ENCODE data around the gene CATSPERB. TPM values are rescaled to one million over a fixed set of nuclear protein-coding genes. Genes with fewer than 3 reads are reported as not detected.
A peak's percentile ranks its signal among the peaks of the same experiment; 100 is the strongest.

CATSPERB gene
- total RNA-seq, 4 donors from 2014 or later, result 0.83 to 11.6 (median 7.6) TPM

DNA sequence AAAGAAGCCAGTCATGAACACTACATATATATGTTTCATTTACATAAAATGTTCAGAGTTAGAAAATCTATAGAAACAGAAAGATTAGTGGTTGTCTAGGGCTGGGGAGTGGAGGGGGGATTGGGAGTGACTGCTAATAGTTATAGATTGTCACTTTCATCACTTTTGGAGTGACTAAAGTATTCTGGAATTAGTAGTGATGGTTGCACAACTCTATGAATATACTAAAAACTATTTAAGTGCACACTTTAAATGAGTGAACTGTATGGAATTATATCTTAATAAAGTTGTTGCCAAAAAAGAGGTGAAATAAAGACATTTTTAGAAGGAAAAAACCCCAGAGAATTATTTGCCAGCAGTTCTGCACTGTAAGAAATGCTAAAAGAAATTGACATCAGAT, 9.5 kb downstream of the CATSPERB start:
- no peak overlapping the region for H3K4me3 ChIP-seq
- no peak overlapping the region for H3K27ac ChIP-seq
- H3K36me3 ChIP-seq, result no peaks in the 10 kb centered on the region
- DNase-seq, result no peak
- TF ChIP-seq, protein P1, sequence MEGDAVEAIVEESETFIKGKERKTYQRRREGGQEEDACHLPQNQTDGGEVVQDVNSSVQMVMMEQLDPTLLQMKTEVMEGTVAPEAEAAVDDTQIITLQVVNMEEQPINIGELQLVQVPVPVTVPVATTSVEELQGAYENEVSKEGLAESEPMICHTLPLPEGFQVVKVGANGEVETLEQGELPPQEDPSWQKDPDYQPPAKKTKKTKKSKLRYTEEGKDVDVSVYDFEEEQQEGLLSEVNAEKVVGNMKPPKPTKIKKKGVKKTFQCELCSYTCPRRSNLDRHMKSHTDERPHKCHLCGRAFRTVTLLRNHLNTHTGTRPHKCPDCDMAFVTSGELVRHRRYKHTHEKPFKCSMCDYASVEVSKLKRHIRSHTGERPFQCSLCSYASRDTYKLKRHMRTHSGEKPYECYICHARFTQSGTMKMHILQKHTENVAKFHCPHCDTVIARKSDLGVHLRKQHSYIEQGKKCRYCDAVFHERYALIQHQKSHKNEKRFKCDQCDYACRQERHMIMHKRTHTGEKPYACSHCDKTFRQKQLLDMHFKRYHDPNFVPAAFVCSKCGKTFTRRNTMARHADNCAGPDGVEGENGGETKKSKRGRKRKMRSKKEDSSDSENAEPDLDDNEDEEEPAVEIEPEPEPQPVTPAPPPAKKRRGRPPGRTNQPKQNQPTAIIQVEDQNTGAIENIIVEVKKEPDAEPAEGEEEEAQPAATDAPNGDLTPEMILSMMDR (IDR thresholded peaks at IDR 0.05), result no peak
- TF ChIP-seq POLR2A (IDR thresholded peaks at IDR 0.05), result no peak
- no peaks in the 10 kb centered on the region for H3K4me1 ChIP-seq
- H3K27me3 ChIP-seq, result no peaks in the 10 kb centered on the region
- no peaks in the 10 kb centered on the region for H3K9me3 ChIP-seq

DNA sequence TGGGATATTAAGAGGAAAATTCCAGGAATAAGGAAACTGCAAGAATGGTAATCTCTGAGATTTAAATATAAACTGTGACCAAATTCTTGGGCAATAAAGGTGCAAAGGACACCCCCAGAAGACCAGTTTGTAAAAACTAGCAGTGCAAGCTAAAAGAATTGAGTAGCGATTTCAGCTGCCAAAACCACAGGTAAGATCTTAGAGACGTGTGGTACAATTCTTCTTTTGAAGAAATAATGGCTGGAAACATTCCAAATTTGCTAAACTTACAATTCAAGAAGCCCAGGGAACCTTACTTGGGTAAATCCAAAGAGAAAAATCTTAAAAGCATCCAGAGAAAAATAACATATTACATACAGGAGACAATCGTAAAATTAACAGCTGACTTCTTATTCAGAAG, 12.0 kb downstream of the CATSPERB start:
- DNase-seq, result no peak
- Histone ChIP-seq H3K4me3 (no peak overlapping the region), H3K27me3 (no peaks in the 10 kb centered on the region), H3K36me3 (no peaks in the 10 kb centered on the region), H3K4me1 (no peaks in the 10 kb centered on the region), H3K27ac (no peak overlapping the region), H3K9me3 (no peaks in the 10 kb centered on the region)
- TF ChIP-seq, protein P1 (IDR thresholded peaks at IDR 0.05), result no peak
- no peak for TF ChIP-seq POLR2A (IDR thresholded peaks at IDR 0.05)

DNA sequence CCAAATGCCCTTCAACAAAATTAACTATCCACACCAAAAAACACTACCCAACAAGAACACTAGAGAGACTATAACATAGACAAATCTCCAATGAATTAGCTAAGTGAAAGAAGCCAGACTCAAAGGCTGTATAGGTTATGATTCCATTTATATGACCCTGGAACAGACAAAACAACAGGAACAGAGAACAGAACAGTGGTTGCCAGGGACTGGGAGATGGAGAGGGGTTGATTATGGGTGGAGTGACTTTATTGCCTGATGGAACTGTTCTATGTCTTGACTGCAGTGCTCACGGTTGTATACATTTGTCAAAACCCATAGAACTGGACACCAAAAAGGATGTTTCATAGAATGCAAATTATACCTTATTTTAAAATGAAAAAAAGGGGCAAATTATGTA, 14.9 kb downstream of the CATSPERB start:
- Histone ChIP-seq H3K36me3 (no peaks in the 10 kb centered on the region), H3K9me3 (no peaks in the 10 kb centered on the region), H3K27ac (no peak overlapping the region), H3K27me3 (no peaks in the 10 kb centered on the region), H3K4me3 (no peak overlapping the region), H3K4me1 (no peaks in the 10 kb centered on the region)
- no peak for DNase-seq
- TF ChIP-seq, protein P1 (IDR thresholded peaks at IDR 0.05), result no peak
- TF ChIP-seq POLR2A (IDR thresholded peaks at IDR 0.05), result no peak

DNA sequence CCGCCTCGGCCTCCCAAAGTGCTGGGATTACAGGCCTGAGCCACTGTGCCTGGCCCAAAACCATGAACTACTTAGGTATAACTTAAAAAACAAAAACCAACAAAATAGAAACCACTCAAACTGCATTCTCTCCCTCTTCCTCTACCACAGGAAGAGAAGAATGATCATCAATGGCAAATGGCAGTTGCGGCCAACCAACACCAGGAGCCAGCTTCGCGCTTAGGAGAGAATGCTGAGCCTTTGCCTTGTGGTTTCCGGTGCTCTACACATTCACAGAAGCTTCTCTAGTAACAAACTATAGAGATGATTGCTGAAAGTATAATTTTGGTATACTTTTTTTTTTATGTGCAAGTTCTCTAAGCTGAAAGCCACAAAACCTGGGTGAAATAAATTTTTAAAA, 17.1 kb downstream of the CATSPERB start:
- H3K27ac ChIP-seq, result no peak overlapping the region
- no peaks in the 10 kb centered on the region for H3K27me3 ChIP-seq
- no peaks in the 10 kb centered on the region for H3K4me1 ChIP-seq
- TF ChIP-seq, protein P1 (IDR thresholded peaks at IDR 0.05), result peak in 3 of 6 experiments; percentile 3 to 16 (median 12)
- TF ChIP-seq POLR2A (IDR thresholded peaks at IDR 0.05), result no peak
- no peaks in the 10 kb centered on the region for H3K9me3 ChIP-seq
- peak in 1 of 3 donors; percentile 47 for DNase-seq
- H3K36me3 ChIP-seq, result no peaks in the 10 kb centered on the region
- H3K4me3 ChIP-seq, result no peak overlapping the region

DNA sequence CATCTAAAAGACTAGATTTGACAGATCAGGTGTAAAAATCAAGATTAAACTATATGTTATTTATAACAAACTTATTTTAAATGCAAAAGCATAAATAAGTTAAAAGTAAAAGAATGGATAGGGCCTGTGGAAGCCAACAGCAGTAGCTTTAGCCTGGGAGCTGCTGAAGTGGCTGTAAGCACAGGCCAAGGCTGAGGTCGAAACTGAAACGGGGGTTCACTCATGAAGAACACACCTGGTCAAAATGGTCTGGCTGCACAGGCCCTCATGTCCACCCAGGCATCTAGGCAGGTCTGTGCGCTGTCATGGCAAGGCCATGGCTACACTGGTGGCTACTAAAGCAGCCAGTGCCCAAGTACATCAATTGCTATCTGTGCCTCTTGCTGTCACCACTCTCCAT, 23.1 kb downstream of the CATSPERB start:
- no peaks in the 10 kb centered on the region for H3K9me3 ChIP-seq
- TF ChIP-seq, protein P1 (IDR thresholded peaks at IDR 0.05), result no peak
- TF ChIP-seq POLR2A (IDR thresholded peaks at IDR 0.05), result no peak
- no peak for DNase-seq
- no peak overlapping the region for H3K4me3 ChIP-seq
- no peak overlapping the region for H3K27ac ChIP-seq
- H3K27me3 ChIP-seq, result no peaks in the 10 kb centered on the region
- H3K36me3 ChIP-seq, result no peaks in the 10 kb centered on the region
- no peaks in the 10 kb centered on the region for H3K4me1 ChIP-seq

DNA sequence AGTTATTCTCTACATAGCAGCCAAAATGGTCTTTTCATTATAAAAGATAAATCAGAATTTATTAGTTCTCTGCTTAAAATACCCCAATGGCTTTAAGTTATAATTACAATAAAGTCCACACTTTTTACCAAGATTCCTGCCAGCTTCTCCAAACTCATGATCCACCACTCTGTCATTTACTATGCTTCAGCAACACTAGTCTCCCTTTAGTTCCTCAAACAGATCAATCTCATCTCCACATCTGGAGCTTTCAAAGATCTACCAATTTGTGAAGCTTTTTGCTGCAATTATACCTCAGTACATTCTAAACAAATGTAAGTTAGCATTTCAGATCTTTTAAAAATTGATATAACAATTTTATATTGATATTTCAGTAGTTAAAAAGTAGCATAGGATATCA, 24.9 kb downstream of the CATSPERB start:
- no peak overlapping the region for H3K4me3 ChIP-seq
- H3K9me3 ChIP-seq, result no peaks in the 10 kb centered on the region
- no peak overlapping the region for H3K27ac ChIP-seq
- DNase-seq, result no peak
- no peaks in the 10 kb centered on the region for H3K36me3 ChIP-seq
- H3K27me3 ChIP-seq, result no peaks in the 10 kb centered on the region
- no peak for TF ChIP-seq POLR2A (IDR thresholded peaks at IDR 0.05)
- TF ChIP-seq, protein P1 (IDR thresholded peaks at IDR 0.05), result no peak
- no peaks in the 10 kb centered on the region for H3K4me1 ChIP-seq

Measured in Peyer's patch (tissue), 4 donors.